ENCODE results near the gene CAV2.
A peak's percentile ranks its signal among the peaks of the same experiment; 100 is the strongest.

The CAV2 gene

GRCh38 chr7:116496653-116497052, 2.9 kb upstream of the CAV2 start:
- DNase-seq, result no peak

DNA sequence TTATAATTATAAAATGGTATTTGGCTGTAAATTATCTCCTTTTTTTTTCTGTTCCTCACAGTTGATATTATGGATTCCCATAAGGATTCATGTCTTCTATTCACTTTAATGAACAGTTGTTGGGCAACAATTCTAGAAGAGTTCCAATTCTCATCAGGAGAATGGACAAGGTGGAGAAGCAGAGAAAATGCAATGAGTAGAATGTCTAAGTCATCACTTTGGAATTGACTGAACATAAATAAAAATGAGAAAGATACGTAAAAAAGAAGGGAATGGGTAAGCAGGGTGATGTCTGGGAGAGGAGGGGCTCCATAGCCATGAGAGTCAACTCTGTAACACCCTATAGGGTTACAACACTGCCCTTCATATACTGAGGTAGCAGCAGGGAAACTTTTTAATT, 1.8 kb upstream of the CAV2 start:
- no peak for DNase-seq

DNA sequence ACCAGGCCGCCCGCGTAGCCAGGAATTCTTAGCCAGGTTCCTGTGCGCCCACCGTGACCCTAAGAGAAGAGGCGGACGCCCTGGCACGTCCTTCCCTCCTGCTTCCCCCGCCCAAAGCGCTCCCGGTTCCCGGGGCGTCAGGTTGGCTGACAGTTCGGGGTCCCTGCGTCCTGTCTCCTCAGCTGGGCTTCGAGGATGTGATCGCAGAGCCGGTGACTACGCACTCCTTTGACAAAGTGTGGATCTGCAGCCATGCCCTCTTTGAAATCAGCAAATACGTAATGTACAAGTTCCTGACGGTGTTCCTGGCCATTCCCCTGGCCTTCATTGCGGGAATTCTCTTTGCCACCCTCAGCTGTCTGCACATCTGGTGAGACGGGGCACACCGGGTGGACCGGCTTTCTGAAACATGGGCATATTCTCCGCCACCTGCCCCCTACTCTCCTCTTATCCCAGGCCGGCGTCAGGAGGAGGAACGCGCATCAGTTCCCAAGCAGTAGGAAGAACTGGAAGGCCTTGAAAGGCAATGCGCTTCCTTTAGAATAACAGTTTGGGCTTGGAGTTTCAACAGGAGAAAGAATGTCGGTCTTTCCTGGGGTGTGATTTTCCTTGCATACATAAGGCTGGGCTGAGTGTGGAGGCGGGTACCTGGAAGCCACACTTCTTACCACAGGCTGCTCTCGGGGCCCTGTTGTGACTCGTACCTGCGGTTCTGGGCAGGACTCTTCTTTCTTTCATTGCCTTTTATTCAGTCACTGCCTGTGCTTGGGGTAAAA, 728 bp downstream of the CAV2 start:
- no peak for DNase-seq

- DNase-seq, result no peak
These were observed 2.1 kb downstream of the CAV2 start for GRCh38 chr7:116501425-116502167.

DNA sequence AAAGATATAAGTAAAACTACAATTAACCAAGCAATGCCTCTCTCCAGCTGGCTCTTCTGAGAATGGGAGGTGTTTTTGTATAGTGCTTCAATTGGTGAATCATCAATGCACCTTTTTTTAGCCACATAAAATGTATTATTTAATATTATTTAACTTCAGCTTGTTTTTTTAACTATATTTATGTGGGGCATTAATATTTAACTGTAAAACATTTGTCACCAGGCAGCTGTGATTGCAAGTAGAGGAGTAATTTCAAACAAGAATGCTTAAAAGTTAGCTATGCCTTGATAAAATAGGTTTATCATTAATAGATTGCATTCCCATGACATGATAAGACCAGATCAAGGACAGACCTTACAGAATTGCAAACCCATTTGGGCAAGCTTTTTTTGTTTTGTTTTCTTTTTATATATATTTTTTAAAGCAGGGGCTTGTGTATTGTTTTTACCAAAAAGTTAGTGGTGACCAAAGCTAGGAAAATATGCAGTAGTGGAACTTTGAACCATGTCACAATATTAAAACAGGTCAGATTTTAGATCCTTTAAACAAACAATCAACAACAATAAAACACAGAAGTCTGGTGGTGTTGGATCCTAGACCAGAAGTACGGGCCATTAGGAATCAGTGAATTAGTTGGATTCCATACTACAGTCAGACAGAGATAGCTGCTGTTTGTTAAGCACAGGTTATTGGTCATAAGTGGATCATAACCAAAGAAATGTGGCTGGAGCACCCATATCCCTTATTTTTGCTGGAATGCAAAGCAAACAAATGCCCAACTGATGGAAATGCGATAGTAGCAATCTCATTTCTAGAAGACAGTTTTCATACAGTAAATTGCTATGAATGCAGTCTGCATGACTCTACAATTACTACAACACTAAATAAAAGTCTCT, 2.9 kb downstream of the CAV2 start:
- DNase-seq, result no peak

GRCh38 chr7:116503835-116504234, 4.3 kb downstream of the CAV2 start:
- DNase-seq, result no peak

- no peak for DNase-seq
These were observed 5.7 kb downstream of the CAV2 start for GRCh38 chr7:116505278-116505677.

GRCh38 chr7:116505823-116506222, 6.3 kb downstream of the CAV2 start:
- no peak for DNase-seq

DNA sequence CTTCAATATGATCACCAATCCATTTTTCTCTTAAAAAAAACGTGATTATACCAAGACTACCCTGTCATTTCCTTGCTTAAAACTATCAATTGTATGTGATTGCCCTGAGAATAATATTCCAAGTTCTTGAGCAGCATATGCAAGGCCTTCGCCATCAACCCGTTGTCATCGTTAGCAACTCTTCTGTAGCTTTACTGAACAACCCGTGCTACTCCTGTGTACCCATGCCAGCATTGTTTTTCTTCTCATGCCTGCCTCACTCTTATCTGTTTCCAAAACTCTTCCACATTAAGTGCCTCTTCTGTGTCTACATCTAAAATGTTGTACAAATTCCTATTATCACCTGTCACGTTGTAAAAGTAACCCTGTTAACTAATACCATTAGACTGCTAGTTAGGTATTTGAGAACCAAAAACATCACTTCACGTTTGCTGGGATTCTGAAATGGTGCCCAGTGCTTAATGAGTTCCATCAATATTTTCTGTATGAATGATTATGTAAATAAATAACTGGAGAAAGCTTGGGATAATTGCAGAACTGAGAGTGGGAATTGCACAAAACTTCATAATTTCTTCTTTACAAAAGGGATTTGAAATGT, 10.5 kb downstream of the CAV2 start:
- no peak for DNase-seq

GRCh38 chr7:116510795-116511194, 11.3 kb downstream of the CAV2 start:
- DNase-seq, result no peak

- DNase-seq, result peak; percentile 51
These were observed 12.3 kb downstream of the CAV2 start for GRCh38 chr7:116511552-116512519.

DNA sequence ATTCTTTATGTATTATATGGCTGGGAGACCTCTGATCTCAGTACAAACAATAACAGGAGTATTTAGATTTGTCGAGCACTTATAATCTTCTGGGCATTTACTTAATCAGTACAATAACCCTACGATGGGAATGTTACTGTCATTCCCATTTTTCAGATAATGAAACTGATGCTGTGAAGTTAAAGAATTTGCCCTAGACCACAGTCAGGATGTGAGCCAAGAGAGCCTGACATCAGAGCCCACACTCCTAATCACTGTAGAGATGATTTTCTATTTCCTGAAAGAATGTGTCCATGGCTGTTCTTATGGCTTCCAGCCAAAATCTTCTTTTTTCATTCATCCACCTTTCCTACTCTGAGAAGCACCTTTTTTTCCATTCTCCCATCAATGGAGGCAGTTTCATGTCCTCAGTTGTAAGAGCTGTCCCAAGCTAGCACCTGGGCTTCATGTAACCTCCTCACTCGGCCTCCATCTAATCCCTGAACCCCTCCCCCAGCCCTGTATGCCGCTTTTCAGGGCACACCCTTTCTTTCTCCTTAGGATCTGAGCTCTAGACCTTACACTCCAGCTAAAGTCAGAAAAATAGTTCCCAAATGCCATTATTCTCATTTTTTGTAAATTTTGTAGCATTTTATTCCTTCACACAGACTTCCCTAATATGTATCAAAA, 13.1 kb downstream of the CAV2 start:
- no peak for DNase-seq

GRCh38 chr7:116515584-116515983, 16.0 kb downstream of the CAV2 start:
- DNase-seq, result no peak

DNA sequence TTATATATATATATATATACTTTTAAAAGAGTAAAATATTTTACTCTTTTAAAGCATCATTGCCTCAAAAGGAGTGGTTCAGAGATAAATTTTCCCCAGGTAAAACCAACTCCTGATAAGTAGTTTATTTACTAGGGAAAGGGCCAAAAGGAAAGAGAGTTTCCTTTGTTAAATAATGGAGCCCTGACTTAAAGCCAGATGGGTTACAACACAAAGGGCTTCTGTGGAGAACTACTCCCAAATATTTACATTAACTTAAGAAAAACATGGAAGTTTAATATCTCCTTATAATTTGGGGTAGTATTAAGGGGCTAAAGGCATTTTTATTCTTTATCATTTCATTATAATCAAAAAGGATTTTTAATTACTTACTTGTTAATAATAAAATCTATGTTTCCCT, 16.8 kb downstream of the CAV2 start:
- no peak for DNase-seq

DNA sequence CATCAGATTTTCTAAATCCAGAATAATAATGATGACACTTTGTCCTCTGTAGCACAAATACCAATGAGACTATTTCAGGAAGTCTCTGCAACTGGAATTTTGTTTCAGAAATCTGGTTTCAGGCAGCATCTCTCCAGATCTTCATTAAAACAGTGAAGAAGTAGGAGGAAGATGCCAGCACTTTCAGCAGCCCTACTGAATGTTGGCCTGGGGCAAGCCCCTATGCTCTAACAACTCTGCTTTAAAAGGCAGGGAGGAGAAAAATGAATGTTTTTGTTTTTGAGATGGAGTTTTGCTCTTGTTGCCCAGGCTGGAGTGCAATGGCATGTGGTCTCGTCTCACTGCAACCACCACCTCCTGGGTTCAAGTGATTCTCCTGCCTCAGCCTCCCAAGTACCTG, 18.1 kb downstream of the CAV2 start:
- no peak for DNase-seq

DNA sequence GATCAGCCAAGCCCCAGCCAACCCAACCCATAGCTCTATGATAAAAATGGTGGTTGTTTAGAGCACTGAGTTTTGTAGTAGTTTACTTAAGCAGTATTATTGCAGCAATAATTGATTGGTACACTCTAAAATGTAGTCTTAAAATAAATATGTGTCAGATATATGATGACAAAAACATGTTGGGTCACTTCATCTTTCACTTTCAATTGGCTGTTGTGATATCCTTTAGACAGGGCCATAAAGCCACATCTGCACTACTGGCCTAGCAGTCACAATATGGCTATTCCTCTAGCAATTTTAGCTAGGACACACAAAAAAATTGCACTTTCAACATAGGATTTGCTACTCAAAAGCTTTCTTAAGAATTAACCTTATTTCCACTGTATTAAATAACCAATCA, 19.4 kb downstream of the CAV2 start:
- DNase-seq, result no peak

DNA sequence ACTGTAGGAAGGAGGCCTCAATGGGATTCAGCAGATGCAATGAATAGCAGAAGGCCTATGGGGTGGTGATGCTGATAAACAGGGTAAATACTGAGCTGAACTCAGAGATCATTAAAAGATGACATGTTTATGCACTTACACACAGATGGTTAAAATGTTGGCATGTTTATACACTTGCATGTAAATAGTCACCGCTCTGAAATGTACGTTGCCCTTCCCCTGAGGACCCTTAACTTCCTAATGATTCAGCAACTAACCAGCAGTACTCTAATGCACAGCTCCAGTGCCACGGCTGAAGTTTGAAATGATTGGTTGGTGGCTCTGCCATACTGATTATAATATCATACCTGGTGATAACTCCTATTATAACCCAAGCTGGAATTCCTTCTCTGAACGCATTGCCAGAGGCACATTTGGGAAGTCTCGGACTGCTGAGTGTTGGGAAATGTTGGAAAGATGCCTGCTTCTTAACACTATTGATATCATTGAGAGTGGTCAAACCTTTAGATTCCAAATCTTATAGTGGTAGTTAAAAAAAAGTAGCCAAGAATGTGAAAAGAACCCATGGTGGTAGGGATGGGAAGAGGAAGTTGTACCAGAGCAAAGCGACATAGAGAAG, 21.6 kb downstream of the CAV2 start:
- no peak for DNase-seq

GRCh38 chr7:116522247-116522646, 22.7 kb downstream of the CAV2 start:
- no peak for DNase-seq

DNA sequence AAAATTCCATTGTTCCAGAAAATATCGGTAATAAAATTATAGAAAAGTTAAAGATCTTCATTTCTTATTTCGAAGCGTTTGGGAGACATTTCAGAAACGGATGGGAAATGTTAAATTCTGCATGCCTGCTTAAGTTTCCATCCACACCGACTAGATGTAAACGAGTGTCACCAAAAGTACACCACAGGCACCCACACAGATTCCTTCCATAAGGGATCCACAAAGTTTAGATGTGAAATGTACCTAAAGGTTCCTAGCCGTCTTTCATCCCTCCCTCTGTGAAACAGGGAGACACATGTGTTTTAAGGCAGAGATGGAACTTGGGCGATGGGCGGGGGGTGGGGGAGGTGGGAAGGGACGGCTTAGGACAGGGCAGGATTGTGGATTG, 24.7 kb downstream of the CAV2 start:
- no peak for DNase-seq

GRCh38 chr7:116524609-116525297, 25.2 kb downstream of the CAV2 start, which contains the start of gene CAV1:
Gene CAV1, plus strand, starts transcription at chr7:116525036. Its CDS starts 27 bp downstream, at chr7:116525063.
- no peak for DNase-seq
